ENCODE measurements around the gene PIK3R5. TPM values are rescaled to one million over a fixed set of nuclear protein-coding genes. Genes with fewer than 3 reads are reported as not detected.

The PIK3R5 gene
- total RNA-seq, 1 experiment from 2014 or later: not detected

- Histone ChIP-seq H3K4me1 (no peaks in the 10 kb centered on the region), H3K27ac (no peak overlapping the region)
Observed at GRCh38 chr17:8951206-8951605, 14.3 kb downstream of the PIK3R5 start.

GRCh38 chr17:8949061-8949661, 16.3 kb downstream of the PIK3R5 start:
- Histone ChIP-seq H3K4me1 (no peaks in the 10 kb centered on the region), H3K9me3 (replicated peaks) (no peaks in the 10 kb centered on the region), H3K27me3 (no peaks in the 10 kb centered on the region), H3K27ac (no peak overlapping the region), H3K4me3 (no peak overlapping the region), H3K36me3 (no peaks in the 10 kb centered on the region)
- DNase-seq: no peak

More at GRCh38 chr17:8951206-8951605, 14.3 kb downstream of the PIK3R5 start:
- Histone ChIP-seq H3K27me3 (no peaks in the 10 kb centered on the region), H3K4me3 (no peak overlapping the region), H3K9me3 (replicated peaks) (no peaks in the 10 kb centered on the region), H3K36me3 (no peaks in the 10 kb centered on the region)
- DNase-seq: no peak

- H3K4me3 ChIP-seq: no peak overlapping the region
- no peaks in the 10 kb centered on the region for H3K4me1 ChIP-seq
- no peaks in the 10 kb centered on the region for H3K36me3 ChIP-seq
- H3K9me3 ChIP-seq (replicated peaks): no peaks in the 10 kb centered on the region
- H3K27ac ChIP-seq: no peak overlapping the region
- DNase-seq: no peak
- H3K27me3 ChIP-seq: no peaks in the 10 kb centered on the region
Observed at GRCh38 chr17:8948462-8948861, 17.0 kb downstream of the PIK3R5 start.

GRCh38 chr17:8947201-8947600, 18.3 kb downstream of the PIK3R5 start:
- Histone ChIP-seq H3K4me3 (no peak overlapping the region), H3K4me1 (no peaks in the 10 kb centered on the region), H3K9me3 (replicated peaks) (no peaks in the 10 kb centered on the region), H3K27ac (no peak overlapping the region), H3K27me3 (no peaks in the 10 kb centered on the region), H3K36me3 (no peaks in the 10 kb centered on the region)
- no peak for DNase-seq

GRCh38 chr17:8946476-8946875, 19.0 kb downstream of the PIK3R5 start:
- no peaks in the 10 kb centered on the region for H3K27me3 ChIP-seq
- DNase-seq: no peak
- H3K27ac ChIP-seq: no peak overlapping the region
- H3K36me3 ChIP-seq: no peaks in the 10 kb centered on the region
- no peaks in the 10 kb centered on the region for H3K9me3 ChIP-seq (replicated peaks)
- H3K4me1 ChIP-seq: no peaks in the 10 kb centered on the region
- H3K4me3 ChIP-seq: no peak overlapping the region

- no peaks in the 10 kb centered on the region for H3K4me1 ChIP-seq
- no peaks in the 10 kb centered on the region for H3K27me3 ChIP-seq
- H3K27ac ChIP-seq: no peak overlapping the region
- no peak for DNase-seq
- no peaks in the 10 kb centered on the region for H3K36me3 ChIP-seq
- H3K4me3 ChIP-seq: no peak overlapping the region
- H3K9me3 ChIP-seq (replicated peaks): no peaks in the 10 kb centered on the region
Observed at GRCh38 chr17:8946071-8946470, 19.4 kb downstream of the PIK3R5 start.

GRCh38 chr17:8944748-8945147, 20.8 kb downstream of the PIK3R5 start:
- H3K27ac ChIP-seq: no peak overlapping the region
- no peaks in the 10 kb centered on the region for H3K36me3 ChIP-seq
- no peaks in the 10 kb centered on the region for H3K9me3 ChIP-seq (replicated peaks)

GRCh38 chr17:8944083-8944482, 21.4 kb downstream of the PIK3R5 start:
- H3K9me3 ChIP-seq (replicated peaks): no peaks in the 10 kb centered on the region
- no peaks in the 10 kb centered on the region for H3K4me1 ChIP-seq
- no peak overlapping the region for H3K4me3 ChIP-seq
- H3K27ac ChIP-seq: no peak overlapping the region
- DNase-seq: no peak
- H3K27me3 ChIP-seq: no peaks in the 10 kb centered on the region
- no peaks in the 10 kb centered on the region for H3K36me3 ChIP-seq

More at GRCh38 chr17:8944748-8945147, 20.8 kb downstream of the PIK3R5 start:
- Histone ChIP-seq H3K4me3 (no peak overlapping the region), H3K27me3 (no peaks in the 10 kb centered on the region), H3K4me1 (no peaks in the 10 kb centered on the region)
- DNase-seq: no peak

- Histone ChIP-seq H3K27me3 (no peaks in the 10 kb centered on the region), H3K27ac (no peak overlapping the region), H3K4me3 (no peak overlapping the region), H3K36me3 (no peaks in the 10 kb centered on the region), H3K4me1 (no peaks in the 10 kb centered on the region), H3K9me3 (replicated peaks) (no peaks in the 10 kb centered on the region)
- no peak for DNase-seq
Observed at GRCh38 chr17:8941980-8942622, 23.4 kb downstream of the PIK3R5 start.

GRCh38 chr17:8941520-8941919, 24.0 kb downstream of the PIK3R5 start:
- H3K27me3 ChIP-seq: no peaks in the 10 kb centered on the region
- H3K4me1 ChIP-seq: no peaks in the 10 kb centered on the region
- H3K4me3 ChIP-seq: no peak overlapping the region
- no peaks in the 10 kb centered on the region for H3K9me3 ChIP-seq (replicated peaks)
- H3K27ac ChIP-seq: no peak overlapping the region
- H3K36me3 ChIP-seq: no peaks in the 10 kb centered on the region
- DNase-seq: no peak

GRCh38 chr17:8940866-8941471, 24.5 kb downstream of the PIK3R5 start:
- no peaks in the 10 kb centered on the region for H3K9me3 ChIP-seq (replicated peaks)
- H3K4me3 ChIP-seq: no peak overlapping the region
- H3K4me1 ChIP-seq: no peaks in the 10 kb centered on the region
- no peaks in the 10 kb centered on the region for H3K36me3 ChIP-seq
- no peaks in the 10 kb centered on the region for H3K27me3 ChIP-seq
- H3K27ac ChIP-seq: no peak overlapping the region
- DNase-seq: no peak

- no peaks in the 10 kb centered on the region for H3K9me3 ChIP-seq (replicated peaks)
- DNase-seq: no peak
Observed at GRCh38 chr17:8939496-8940334, 25.8 kb downstream of the PIK3R5 start.

GRCh38 chr17:8938933-8939332, 26.6 kb downstream of the PIK3R5 start:
- H3K27me3 ChIP-seq: no peaks in the 10 kb centered on the region
- no peaks in the 10 kb centered on the region for H3K36me3 ChIP-seq
- no peak overlapping the region for H3K4me3 ChIP-seq
- no peaks in the 10 kb centered on the region for H3K4me1 ChIP-seq
- no peak for DNase-seq
- no peaks in the 10 kb centered on the region for H3K9me3 ChIP-seq (replicated peaks)
- no peak overlapping the region for H3K27ac ChIP-seq

More at GRCh38 chr17:8939496-8940334, 25.8 kb downstream of the PIK3R5 start:
- Histone ChIP-seq H3K36me3 (no peaks in the 10 kb centered on the region), H3K27me3 (no peaks in the 10 kb centered on the region), H3K27ac (no peak overlapping the region), H3K4me3 (no peak overlapping the region), H3K4me1 (no peaks in the 10 kb centered on the region)

GRCh38 chr17:8935191-8935590, 30.3 kb downstream of the PIK3R5 start:
- no peak for DNase-seq
- Histone ChIP-seq H3K4me1 (no peaks in the 10 kb centered on the region), H3K27ac (no peak overlapping the region)

GRCh38 chr17:8934346-8934745, 31.2 kb downstream of the PIK3R5 start:
- H3K4me3 ChIP-seq: no peak overlapping the region
- DNase-seq: no peak
- no peak overlapping the region for H3K27ac ChIP-seq
- no peaks in the 10 kb centered on the region for H3K4me1 ChIP-seq
- H3K36me3 ChIP-seq: no peaks in the 10 kb centered on the region
- H3K9me3 ChIP-seq (replicated peaks): no peaks in the 10 kb centered on the region
- no peaks in the 10 kb centered on the region for H3K27me3 ChIP-seq

More at GRCh38 chr17:8935191-8935590, 30.3 kb downstream of the PIK3R5 start:
- Histone ChIP-seq H3K4me3 (no peak overlapping the region), H3K27me3 (no peaks in the 10 kb centered on the region), H3K9me3 (replicated peaks) (no peaks in the 10 kb centered on the region), H3K36me3 (no peaks in the 10 kb centered on the region)

Measured in SJCRH30 (cell line).